ENCODE measurements around the gene TWIST2.

GRCh38 chr2:238872026-238872425 lies 24.1 kb downstream of the TWIST2 start:
- TF ChIP-seq CTCF (IDR thresholded peaks at IDR 0.05) = no peak
- TF ChIP-seq POLR2A (IDR thresholded peaks at IDR 0.05) = no peak
